HL-60 (cell line): ENCODE measurements around the gene PTCD1.
A peak's percentile ranks its signal among the peaks of the same experiment; 100 is the strongest.

ENCODE experiments used
- DNase-seq, 2 experiments: peaks; one replicate each; pipeline ENCODE4 v3.0.0-alpha.2; 2010 to 2020; ENCODE audit warnings: low read depth in 1 of 2, low spot score in 1 of 2
- H3K27ac ChIP-seq: fragments of 250-450 bp; sonication (Bioruptor Pico); replicated peaks from 2 replicates; pipeline ENCODE4 v1.5.1; 2020; ENCODE audit warnings: mild to moderate bottlenecking, moderate library complexity
- H3K27me3 ChIP-seq: fragments of 250-450 bp; sonication (Bioruptor Pico); 2 replicates; pipeline ENCODE4 v1.5.1; 2021; ENCODE audit warnings: mild to moderate bottlenecking, moderate library complexity; ENCODE audit not compliant: insufficient read depth, poor library complexity, severe bottlenecking
- H3K4me3 ChIP-seq: replicated peaks from 2 replicates; pipeline ENCODE4 v1.5.1; 2011; ENCODE audit warnings: mild to moderate bottlenecking, control low read depth, low read length; ENCODE audit not compliant: insufficient read depth
- CTCF ChIP-seq: IDR thresholded peaks from one replicate; pipeline ENCODE4 v1.5.1; 2011; ENCODE audit warnings: low read length, control low read depth, inconsistent platforms; ENCODE audit not compliant: insufficient read depth
- GABPA ChIP-seq: IDR thresholded peaks from 2 replicates; pipeline ENCODE4 v1.6.1; 2012; ENCODE audit warnings: low read depth
- POLR2AphosphoS5 ChIP-seq: IDR thresholded peaks from 2 replicates; pipeline ENCODE4 v1.6.1; 2012; ENCODE audit warnings: low read depth
- REST ChIP-seq: IDR thresholded peaks from 2 replicates; pipeline ENCODE4 v1.6.1; 2012; ENCODE audit warnings: low read depth; ENCODE audit not compliant: insufficient replicate concordance
- SPI1 ChIP-seq: IDR thresholded peaks from 2 replicates; pipeline ENCODE4 v1.6.1; 2012; ENCODE audit warnings: low read depth, mild to moderate bottlenecking, borderline replicate concordance

Gene PTCD1

GRCh38 chr7:99409806-99410205 is 28.8 kb downstream of the PTCD1 start:
- H3K27ac ChIP-seq, result peak overlapping the region; percentile 99
- no peak for TF ChIP-seq POLR2AphosphoS5
- no peak for TF ChIP-seq REST
- TF ChIP-seq SPI1, result no peak
- no peak for TF ChIP-seq GABPA
- TF ChIP-seq CTCF, result no peak
- H3K27me3 ChIP-seq, result no peaks in the 10 kb centered on the region
- H3K4me3 ChIP-seq, result peak overlapping the region; percentile 88
- peak in 1 of 2 experiments; percentile 28 for DNase-seq

GRCh38 chr7:99409192-99409572 is 29.4 kb downstream of the PTCD1 start:
- peak in 1 of 2 experiments; percentile 12 for DNase-seq
- TF ChIP-seq POLR2AphosphoS5 (no peak), GABPA (no peak), SPI1 (no peak), REST (no peak), CTCF (no peak)
- peak overlapping the region; percentile 88 for H3K4me3 ChIP-seq
- H3K27me3 ChIP-seq, result no peaks in the 10 kb centered on the region
- H3K27ac ChIP-seq, result peak overlapping the region; percentile 99

- DNase-seq, result peak; percentile 93
- TF ChIP-seq GABPA (peak; percentile 88), REST (peak; percentile 61), CTCF (no peak), POLR2AphosphoS5 (peak; percentile 86), SPI1 (peak; percentile 47; the same call in 1 of the 2 replicates)
- Histone ChIP-seq H3K27ac (peak within 1 kb of the TSS; percentile 99), H3K27me3 (no peaks in the 10 kb centered on the region), H3K4me3 (peak within 1 kb of the TSS; percentile 88)
Observed at GRCh38 chr7:99408379-99409191, 30.0 kb downstream of the PTCD1 start, which contains the start of the genes BUD31 and PDAP1. Gene BUD31 (plus strand): TSS chr7:99408969. CDS start chr7:99411093, 2,124 bp downstream. Gene PDAP1 (minus strand): TSS chr7:99408597. CDS start chr7:99408548, 49 bp downstream.
